ENCODE results near the gene SPEN.

The SPEN gene

GRCh38 chr1:15962176-15962575 lies 114.7 kb downstream of the SPEN start:
- no peaks in the 10 kb centered on the region for H3K9me3 ChIP-seq (ENCODE audit: insufficient read depth, low read depth, low read length)
- peaks cover 4% of the 10 kb centered on the region for H3K4me1 ChIP-seq (ENCODE audit: insufficient read depth, low read length, poor library complexity, severe bottlenecking)
- peaks cover 15% of the 10 kb centered on the region; the same call in 1 of the 2 replicates for H3K36me3 ChIP-seq (ENCODE audit: insufficient read depth, low read length)
- no peak overlapping the region for H2AFZ ChIP-seq (ENCODE audit: low read length)
- no peaks in the 10 kb centered on the region for H3F3A ChIP-seq (ENCODE audit: low read depth)
- peaks cover 71% of the 10 kb centered on the region for H3K79me2 ChIP-seq (ENCODE audit: insufficient read depth, low read length)
- no peaks in the 10 kb centered on the region for H3K9me2 ChIP-seq (replicated peaks; ENCODE audit: low read depth, low read length)
- no peak overlapping the region for H3K4me2 ChIP-seq (ENCODE audit: low read depth, low read length, poor library complexity, severe bottlenecking)
- no peak overlapping the region for H3K9ac ChIP-seq (ENCODE audit: low read depth, low read length, poor library complexity, severe bottlenecking)
- H4K20me1 ChIP-seq (ENCODE audit: insufficient read depth, low read length, poor library complexity, severe bottlenecking): peaks cover 23% of the 10 kb centered on the region
- no peak for TF ChIP-seq CTCF (conservative IDR thresholded peaks at IDR 0.05; ENCODE audit: low read length)
- no peak for TF ChIP-seq EZH2phosphoT487 (IDR thresholded peaks at IDR 0.05; ENCODE audit: borderline replicate concordance)
- no peaks in the 10 kb centered on the region for H3K27me3 ChIP-seq (ENCODE audit: insufficient read depth, low read length, poor library complexity, severe bottlenecking)
- no peak overlapping the region for H3K4me3 ChIP-seq (ENCODE audit: low read length, poor library complexity, severe bottlenecking)

GRCh38 chr1:15962671-15963362 lies 115.3 kb downstream of the SPEN start:
- Histone ChIP-seq H3K9me3 (ENCODE audit: insufficient read depth, low read depth, low read length) (no peaks in the 10 kb centered on the region), H3K4me1 (ENCODE audit: insufficient read depth, low read length, poor library complexity, severe bottlenecking) (peaks cover 4% of the 10 kb centered on the region), H3K4me3 (ENCODE audit: low read length, poor library complexity, severe bottlenecking) (no peak overlapping the region), H3K4me2 (ENCODE audit: low read depth, low read length, poor library complexity, severe bottlenecking) (no peak overlapping the region), H3K79me2 (ENCODE audit: insufficient read depth, low read length) (peaks cover 65% of the 10 kb centered on the region), H3F3A (ENCODE audit: low read depth) (no peaks in the 10 kb centered on the region), H3K9ac (ENCODE audit: low read depth, low read length, poor library complexity, severe bottlenecking) (no peak overlapping the region), H2AFZ (ENCODE audit: low read length) (no peak overlapping the region), H3K27me3 (ENCODE audit: insufficient read depth, low read length, poor library complexity, severe bottlenecking) (no peaks in the 10 kb centered on the region), H3K9me2 (replicated peaks; ENCODE audit: low read depth, low read length) (no peaks in the 10 kb centered on the region), H3K36me3 (ENCODE audit: insufficient read depth, low read length) (peaks cover 16% of the 10 kb centered on the region; the same call in 1 of the 2 replicates), H4K20me1 (ENCODE audit: insufficient read depth, low read length, poor library complexity, severe bottlenecking) (peaks cover 23% of the 10 kb centered on the region)
- TF ChIP-seq CTCF (conservative IDR thresholded peaks at IDR 0.05; ENCODE audit: low read length) (no peak), EZH2phosphoT487 (IDR thresholded peaks at IDR 0.05; ENCODE audit: borderline replicate concordance) (no peak)

- Histone ChIP-seq H3K9me3 (ENCODE audit: insufficient read depth, low read depth, low read length) (no peaks in the 10 kb centered on the region), H3K79me2 (ENCODE audit: insufficient read depth, low read length) (peaks cover 65% of the 10 kb centered on the region), H3K9me2 (replicated peaks; ENCODE audit: low read depth, low read length) (no peaks in the 10 kb centered on the region), H3K4me3 (ENCODE audit: low read length, poor library complexity, severe bottlenecking) (no peak overlapping the region), H4K20me1 (ENCODE audit: insufficient read depth, low read length, poor library complexity, severe bottlenecking) (peaks cover 19% of the 10 kb centered on the region), H3K4me1 (ENCODE audit: insufficient read depth, low read length, poor library complexity, severe bottlenecking) (peaks cover 4% of the 10 kb centered on the region), H3K4me2 (ENCODE audit: low read depth, low read length, poor library complexity, severe bottlenecking) (no peak overlapping the region), H3K9ac (ENCODE audit: low read depth, low read length, poor library complexity, severe bottlenecking) (no peak overlapping the region), H2AFZ (ENCODE audit: low read length) (no peak overlapping the region), H3F3A (ENCODE audit: low read depth) (no peaks in the 10 kb centered on the region), H3K36me3 (ENCODE audit: insufficient read depth, low read length) (peaks cover 22% of the 10 kb centered on the region; the same call in 1 of the 2 replicates), H3K27me3 (ENCODE audit: insufficient read depth, low read length, poor library complexity, severe bottlenecking) (no peaks in the 10 kb centered on the region)
- TF ChIP-seq EZH2phosphoT487 (IDR thresholded peaks at IDR 0.05; ENCODE audit: borderline replicate concordance): no peak
- no peak for TF ChIP-seq CTCF (conservative IDR thresholded peaks at IDR 0.05; ENCODE audit: low read length)
Observed at GRCh38 chr1:15963363-15963967, 116.0 kb downstream of the SPEN start.
